Naive thymus-derived CD4-positive, alpha-beta T cell (primary cell): ENCODE results near the gene TRA2A. TPM values are rescaled to one million over a fixed set of nuclear protein-coding genes. Genes with fewer than 3 reads are reported as not detected.

ENCODE experiments used
- ATAC-seq: fragments of 150-1000 bp; cut with Tn5 transposase; 2 replicates; pipeline ENCODE4 v1.10.0; 2021; ENCODE audit warnings: mild to moderate bottlenecking, moderate library complexity
- CTCF ChIA-PET: fragments of 350-600 bp; sonication (Branson Sonifier 250); formaldehyde crosslinking; loops from one replicate; lab custom pipeline; 2021; ENCODE audit warnings: antibody characterized with exemption; lab: Charles Lee
- POLR2A ChIA-PET: fragments of 350-600 bp; sonication (Branson Sonifier 250); formaldehyde crosslinking; loops from one replicate; lab custom pipeline; 2021; ENCODE audit warnings: antibody characterized with exemption, inconsistent platforms; lab: Charles Lee
- DNase-seq, 9 donors: peaks; one replicate each; pipeline versions ENCODE4 v3.0.0 to v3.0.0-alpha.2; 2020 to 2022; ENCODE audit warnings: mixed read lengths in 1 of 9
- H3K27ac ChIP-seq: one replicate; pipeline ENCODE4 v1.7.0; 2013; ENCODE audit warnings: mild to moderate bottlenecking, low read depth, low read length, moderate library complexity
- H3K27me3 ChIP-seq, 2 donors: one replicate each; pipeline ENCODE4 v1.7.0; 2013; ENCODE audit warnings: low read length in 2 of 2, mild to moderate bottlenecking in 2 of 2, moderate library complexity in 2 of 2; ENCODE audit not compliant: control insufficient read depth in 2 of 2, insufficient read depth in 2 of 2
- H3K36me3 ChIP-seq, 3 experiments: 1 replicate in 2 of 3; 2 replicates in 1 of 3; pipeline ENCODE4 v1.7.0; 2013; ENCODE audit warnings: low read length in 3 of 3, mild to moderate bottlenecking in 3 of 3, moderate library complexity in 1 of 3; ENCODE audit not compliant: insufficient read depth in 3 of 3, control insufficient read depth in 2 of 3
- H3K4me1 ChIP-seq, 2 donors: one replicate each; pipeline ENCODE4 v1.7.0; 2013; ENCODE audit warnings: low read length in 2 of 2, mild to moderate bottlenecking in 2 of 2, moderate library complexity in 1 of 2; ENCODE audit not compliant: control insufficient read depth in 2 of 2, insufficient read depth in 2 of 2
- H3K4me3 ChIP-seq: 2 replicates; pipeline ENCODE4 v1.7.0; 2013; ENCODE audit warnings: mild to moderate bottlenecking, low read length
- H3K9me3 ChIP-seq, 3 experiments: 1 replicate in 2 of 3; 2 replicates in 1 of 3; pipeline ENCODE4 v1.7.0; 2013; ENCODE audit warnings: low read length in 3 of 3; ENCODE audit not compliant: control insufficient read depth in 2 of 3
- H3K27ac Mint-ChIP-seq, 9 donors: one replicate each; pipeline ENCODE4 v1.8.0; 2020 to 2022; ENCODE audit warnings: mixed read lengths in 9 of 9, mild to moderate bottlenecking in 8 of 9, moderate library complexity in 5 of 9, inconsistent platforms in 2 of 9
- H3K27me3 Mint-ChIP-seq, 5 donors: one replicate each; pipeline ENCODE4 v1.8.0; 2021 to 2022; ENCODE audit warnings: mixed read lengths in 5 of 5, mild to moderate bottlenecking in 1 of 5
- H3K36me3 Mint-ChIP-seq, 5 donors: one replicate each; pipeline ENCODE4 v1.8.0; 2020 to 2022; ENCODE audit warnings: mixed read lengths in 5 of 5, mild to moderate bottlenecking in 3 of 5, inconsistent platforms in 1 of 5
- H3K4me1 Mint-ChIP-seq, 7 donors: one replicate each; pipeline ENCODE4 v1.8.0; 2020 to 2022; ENCODE audit warnings: mixed read lengths in 7 of 7, mild to moderate bottlenecking in 3 of 7, inconsistent platforms in 1 of 7
- H3K4me3 Mint-ChIP-seq, 10 donors: one replicate each; pipeline ENCODE4 v1.8.0; 2020 to 2022; ENCODE audit warnings: mild to moderate bottlenecking in 10 of 10, mixed read lengths in 10 of 10, moderate library complexity in 6 of 10, inconsistent platforms in 2 of 10
- H3K9me3 Mint-ChIP-seq, 11 donors: one replicate each; pipeline ENCODE4 v1.8.0; 2020 to 2022; ENCODE audit warnings: mixed read lengths in 11 of 11, mild to moderate bottlenecking in 4 of 11, inconsistent platforms in 1 of 11, moderate library complexity in 1 of 11
- intact Hi-C, 2 donors: fragments of 100-400 bp; cut with micrococcal nuclease; formaldehyde crosslinking; loops; one replicate each; pipeline ENCODE4 v1.15.1; 2023
- polyA plus RNA-seq, 2 donors: library from polyadenylated mRNA; unstranded; fragments of 300-500 nt; fragmentation: Illumina TruSeq; gene quantifications; one replicate each; pipeline ENCODE4 v1.2.3, GENCODE V29; 2021
- total RNA-seq, 6 experiments: library from RNA in 5 of 6; stranded (reverse) in 5 of 6; gene quantifications; 1 replicate in 5 of 6; 2 replicates in 1 of 6; pipeline ENCODE4 v1.2.3 and lab custom pipeline; 2021 to 2026

Gene TRA2A
- total and polyA plus RNA-seq, 7 experiments from 2014 or later = 34.0 to 263 (median 155) TPM

GRCh38 chr7:23467806-23468525 is 63.8 kb downstream of the TRA2A start:
- Histone ChIP-seq H3K4me1 (peaks cover 26 to 32% of the 10 kb centered on the region in 2 donors), H3K27me3 (peaks cover 34 to 46% of the 10 kb centered on the region in 2 donors), H3K4me3 (no peak overlapping the region), H3K27ac (no peak overlapping the region), H3K36me3 (no peaks in the 10 kb centered on the region), H3K9me3 (no peaks in the 10 kb centered on the region)
- Mint-ChIP-seq H3K4me3 (peak overlapping the region; percentile 21 to 79 (median 74)), H3K27me3 (peaks cover 59 to 80% (median 68%) of the 10 kb centered on the region in 5 donors), H3K9me3 (peaks cover 0 to 15% (median 8%) of the 10 kb centered on the region in 11 donors), H3K4me1 (peaks cover 16 to 38% (median 32%) of the 10 kb centered on the region in 7 donors), H3K36me3 (peaks cover 0 to 4% (median 0%) of the 10 kb centered on the region in 5 donors), H3K27ac (peak overlapping the region in 3 of 9 donors; percentile 18 to 64 (median 54))
- CTCF ChIA-PET = no interaction called here
- ATAC-seq (peak; percentile 30), DNase-seq (peak in 6 of 9 donors; percentile 14 to 36 (median 28))
- POLR2A ChIA-PET = interaction anchor here (0.9 kb wide), 1 partner anchor 64 kb away, joined by 3 read pairs; no protein-coding TSS in a partner anchor
- intact Hi-C loops = loop anchor here in 1 of 2 donors (1.0 kb wide), 2 partner anchors 8 to 195 kb away; no protein-coding TSS in a partner anchor

DNA sequence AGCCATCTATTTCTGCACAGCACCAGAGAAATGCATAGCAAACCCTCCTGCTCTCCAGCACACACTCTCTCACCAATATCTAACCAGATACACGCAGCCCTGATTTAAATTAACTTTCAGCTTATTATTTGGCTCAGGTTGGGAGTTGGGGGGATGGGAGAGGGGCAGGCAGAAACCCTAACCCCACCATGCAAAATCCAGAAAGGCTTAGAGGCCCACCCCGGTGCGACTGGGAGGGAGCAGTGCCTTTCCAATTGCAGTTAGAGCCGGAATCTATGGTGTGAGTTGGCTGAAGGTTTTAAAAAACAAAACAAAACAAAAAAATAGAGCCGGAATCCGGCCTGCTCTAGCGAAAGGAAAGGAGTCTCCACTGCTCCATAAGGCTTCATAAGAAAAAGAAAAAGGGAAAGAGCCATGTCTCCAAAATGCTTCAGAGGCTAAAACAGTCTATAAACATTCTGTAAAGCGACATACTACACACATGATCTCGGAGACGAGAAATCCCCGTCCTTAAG is 64.4 kb downstream of the TRA2A start:
- Histone ChIP-seq H3K4me1 (peaks cover 26 to 32% of the 10 kb centered on the region in 2 donors), H3K4me3 (no peak overlapping the region), H3K27ac (no peak overlapping the region), H3K27me3 (peaks cover 28 to 40% of the 10 kb centered on the region in 2 donors), H3K36me3 (no peaks in the 10 kb centered on the region), H3K9me3 (no peaks in the 10 kb centered on the region)
- Mint-ChIP-seq H3K27me3 (peaks cover 58 to 81% (median 68%) of the 10 kb centered on the region in 5 donors), H3K4me1 (peaks cover 16 to 37% (median 32%) of the 10 kb centered on the region in 7 donors), H3K36me3 (peaks cover 0 to 4% (median 0%) of the 10 kb centered on the region in 5 donors), H3K27ac (peak overlapping the region in 2 of 9 donors; percentile 55 to 62), H3K4me3 (peak overlapping the region; percentile 7 to 77 (median 70)), H3K9me3 (peaks cover 0 to 13% (median 4%) of the 10 kb centered on the region in 11 donors)
- CTCF ChIA-PET = interaction anchor here (0.6 kb wide), 1 partner anchor 39 kb away, joined by 3 read pairs; no protein-coding TSS in a partner anchor
- POLR2A ChIA-PET = no interaction called here
- intact Hi-C loops = loop anchor here in 1 of 2 donors (1.0 kb wide), 2 partner anchors 9 to 194 kb away; no protein-coding TSS in a partner anchor
- ATAC-seq (no peak), DNase-seq (no peak)

- H3K27ac Mint-ChIP-seq = peak overlapping the region in 1 of 9 donors; percentile 23
- peaks cover 0 to 5% (median 0%) of the 10 kb centered on the region in 5 donors for H3K36me3 Mint-ChIP-seq
- Histone ChIP-seq H3K27me3 (peaks cover 9 to 14% of the 10 kb centered on the region in 2 donors), H3K4me1 (peaks cover 0 to 7% of the 10 kb centered on the region in 2 donors), H3K27ac (no peak overlapping the region), H3K9me3 (no peaks in the 10 kb centered on the region), H3K4me3 (no peak overlapping the region), H3K36me3 (no peaks in the 10 kb centered on the region)
- peak in 1 of 9 donors; percentile 10 for DNase-seq
- intact Hi-C loops = loop anchor here (1.0 to 2.0 kb wide), 3 partner anchors 186 to 190 kb away; no protein-coding TSS in a partner anchor
- H3K9me3 Mint-ChIP-seq = peaks cover 0 to 3% (median 0%) of the 10 kb centered on the region in 11 donors
- ChIA-PET CTCF (interaction anchor here (1.5 kb wide), 1 partner anchor 190 kb away, joined by 8 read pairs; no protein-coding TSS in a partner anchor), POLR2A (interaction anchor here (1.1 kb wide), 1 partner anchor 10 kb away, joined by 3 read pairs; no protein-coding TSS in a partner anchor)
- H3K4me1 Mint-ChIP-seq = peaks cover 4 to 22% (median 9%) of the 10 kb centered on the region in 7 donors
- H3K4me3 Mint-ChIP-seq = no peak overlapping the region
- H3K27me3 Mint-ChIP-seq = peaks cover 56 to 81% (median 64%) of the 10 kb centered on the region in 5 donors
- ATAC-seq = peak; percentile 48
Observed at GRCh38 chr7:23462846-23463245, 68.9 kb downstream of the TRA2A start.

DNA sequence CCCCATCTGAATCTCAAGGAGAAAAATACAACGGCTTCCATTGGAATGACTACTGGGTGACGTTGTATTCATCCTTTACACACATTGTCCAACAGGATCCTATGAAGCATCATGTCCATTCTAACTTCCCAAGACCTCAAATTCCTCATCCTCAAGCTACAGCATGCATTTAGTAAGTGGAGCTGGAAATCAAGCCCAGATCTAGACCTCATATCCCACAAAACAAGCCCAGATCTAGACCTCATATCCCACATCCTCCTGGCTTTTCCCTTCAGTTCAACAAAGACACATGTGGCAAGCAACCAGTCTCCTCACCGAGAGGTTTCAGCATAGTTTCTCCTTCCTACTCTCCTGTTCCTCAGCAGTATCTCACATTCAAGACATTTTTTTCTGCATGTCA is 73.7 kb downstream of the TRA2A start:
- ChIA-PET POLR2A (no interaction called here), CTCF (no interaction called here)
- no peak overlapping the region for H3K27ac Mint-ChIP-seq
- peaks cover 0 to 5% (median 0%) of the 10 kb centered on the region in 5 donors for H3K36me3 Mint-ChIP-seq
- H3K4me3 Mint-ChIP-seq = no peak overlapping the region
- H3K4me1 Mint-ChIP-seq = peaks cover 0 to 11% (median 0%) of the 10 kb centered on the region in 7 donors
- no peaks in the 10 kb centered on the region for H3K36me3 ChIP-seq
- H3K4me1 ChIP-seq = no peaks in the 10 kb centered on the region
- DNase-seq (no peak), ATAC-seq (no peak)
- no peak overlapping the region for H3K27ac ChIP-seq
- intact Hi-C loops = no loop called here
- H3K9me3 Mint-ChIP-seq = peaks cover 0 to 3% (median 0%) of the 10 kb centered on the region in 11 donors
- peaks cover 48 to 73% (median 61%) of the 10 kb centered on the region in 5 donors for H3K27me3 Mint-ChIP-seq
- no peaks in the 10 kb centered on the region for H3K9me3 ChIP-seq
- H3K4me3 ChIP-seq = no peak overlapping the region
- peaks cover 0 to 3% of the 10 kb centered on the region in 2 donors for H3K27me3 ChIP-seq

DNA sequence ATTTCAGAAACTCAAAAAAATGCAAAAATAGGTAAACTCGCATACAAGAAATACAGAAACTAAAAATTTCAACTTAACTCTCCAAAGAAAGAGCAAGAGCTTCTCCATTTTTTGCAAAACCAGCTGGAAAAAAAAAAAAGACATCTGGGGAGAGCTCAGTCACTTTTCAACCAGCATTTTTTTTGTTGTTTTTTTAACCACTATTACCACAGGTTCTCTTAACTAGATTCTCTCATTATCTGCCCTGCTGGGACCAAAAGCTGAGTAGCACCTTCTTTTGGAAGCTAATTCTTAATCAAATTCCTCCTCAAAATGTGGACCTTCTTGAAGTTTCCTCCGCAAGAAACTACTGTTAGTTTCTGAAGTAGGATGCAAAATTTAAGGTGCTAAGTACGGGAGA is 75.7 kb downstream of the TRA2A start:
- Histone ChIP-seq H3K4me3 (no peak overlapping the region), H3K4me1 (no peaks in the 10 kb centered on the region), H3K9me3 (no peaks in the 10 kb centered on the region), H3K36me3 (no peaks in the 10 kb centered on the region), H3K27ac (no peak overlapping the region), H3K27me3 (peaks cover 0 to 3% of the 10 kb centered on the region in 2 donors)
- Mint-ChIP-seq H3K4me1 (peaks cover 0 to under 1% (median 0%) of the 10 kb centered on the region in 7 donors), H3K27me3 (peaks cover 35 to 65% (median 46%) of the 10 kb centered on the region in 5 donors), H3K36me3 (peaks cover 0 to 2% (median 0%) of the 10 kb centered on the region in 5 donors), H3K27ac (no peak overlapping the region), H3K9me3 (peaks cover 0 to 3% (median 0%) of the 10 kb centered on the region in 11 donors), H3K4me3 (no peak overlapping the region)
- POLR2A ChIA-PET = no interaction called here
- no peak for ATAC-seq
- intact Hi-C loops = no loop called here
- DNase-seq = no peak
- CTCF ChIA-PET = no interaction called here

GRCh38 chr7:23454881-23455526 is 76.8 kb downstream of the TRA2A start:
- POLR2A ChIA-PET = no interaction called here
- Mint-ChIP-seq H3K36me3 (no peaks in the 10 kb centered on the region), H3K27me3 (peaks cover 27 to 55% (median 44%) of the 10 kb centered on the region in 5 donors), H3K9me3 (peaks cover 0 to 2% (median 0%) of the 10 kb centered on the region in 11 donors), H3K27ac (no peak overlapping the region), H3K4me3 (no peak overlapping the region), H3K4me1 (no peaks in the 10 kb centered on the region)
- Histone ChIP-seq H3K9me3 (no peaks in the 10 kb centered on the region), H3K36me3 (no peaks in the 10 kb centered on the region), H3K4me3 (no peak overlapping the region), H3K27me3 (peaks cover 0 to 3% of the 10 kb centered on the region in 2 donors), H3K27ac (no peak overlapping the region), H3K4me1 (no peaks in the 10 kb centered on the region)
- CTCF ChIA-PET = interaction anchor here (1.1 kb wide), 1 partner anchor 182 kb away, joined by 3 read pairs; no protein-coding TSS in a partner anchor
- DNase-seq = no peak
- intact Hi-C loops = no loop called here
- ATAC-seq = no peak
